ENCODE measurements around the gene IL20RA. TPM values are rescaled to one million over a fixed set of nuclear protein-coding genes. Genes with fewer than 3 reads are reported as not detected.

IL20RA gene, protein sequence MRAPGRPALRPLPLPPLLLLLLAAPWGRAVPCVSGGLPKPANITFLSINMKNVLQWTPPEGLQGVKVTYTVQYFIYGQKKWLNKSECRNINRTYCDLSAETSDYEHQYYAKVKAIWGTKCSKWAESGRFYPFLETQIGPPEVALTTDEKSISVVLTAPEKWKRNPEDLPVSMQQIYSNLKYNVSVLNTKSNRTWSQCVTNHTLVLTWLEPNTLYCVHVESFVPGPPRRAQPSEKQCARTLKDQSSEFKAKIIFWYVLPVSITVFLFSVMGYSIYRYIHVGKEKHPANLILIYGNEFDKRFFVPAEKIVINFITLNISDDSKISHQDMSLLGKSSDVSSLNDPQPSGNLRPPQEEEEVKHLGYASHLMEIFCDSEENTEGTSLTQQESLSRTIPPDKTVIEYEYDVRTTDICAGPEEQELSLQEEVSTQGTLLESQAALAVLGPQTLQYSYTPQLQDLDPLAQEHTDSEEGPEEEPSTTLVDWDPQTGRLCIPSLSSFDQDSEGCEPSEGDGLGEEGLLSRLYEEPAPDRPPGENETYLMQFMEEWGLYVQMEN
- total RNA-seq (not detected), polyA plus RNA-seq (not detected)

DNA sequence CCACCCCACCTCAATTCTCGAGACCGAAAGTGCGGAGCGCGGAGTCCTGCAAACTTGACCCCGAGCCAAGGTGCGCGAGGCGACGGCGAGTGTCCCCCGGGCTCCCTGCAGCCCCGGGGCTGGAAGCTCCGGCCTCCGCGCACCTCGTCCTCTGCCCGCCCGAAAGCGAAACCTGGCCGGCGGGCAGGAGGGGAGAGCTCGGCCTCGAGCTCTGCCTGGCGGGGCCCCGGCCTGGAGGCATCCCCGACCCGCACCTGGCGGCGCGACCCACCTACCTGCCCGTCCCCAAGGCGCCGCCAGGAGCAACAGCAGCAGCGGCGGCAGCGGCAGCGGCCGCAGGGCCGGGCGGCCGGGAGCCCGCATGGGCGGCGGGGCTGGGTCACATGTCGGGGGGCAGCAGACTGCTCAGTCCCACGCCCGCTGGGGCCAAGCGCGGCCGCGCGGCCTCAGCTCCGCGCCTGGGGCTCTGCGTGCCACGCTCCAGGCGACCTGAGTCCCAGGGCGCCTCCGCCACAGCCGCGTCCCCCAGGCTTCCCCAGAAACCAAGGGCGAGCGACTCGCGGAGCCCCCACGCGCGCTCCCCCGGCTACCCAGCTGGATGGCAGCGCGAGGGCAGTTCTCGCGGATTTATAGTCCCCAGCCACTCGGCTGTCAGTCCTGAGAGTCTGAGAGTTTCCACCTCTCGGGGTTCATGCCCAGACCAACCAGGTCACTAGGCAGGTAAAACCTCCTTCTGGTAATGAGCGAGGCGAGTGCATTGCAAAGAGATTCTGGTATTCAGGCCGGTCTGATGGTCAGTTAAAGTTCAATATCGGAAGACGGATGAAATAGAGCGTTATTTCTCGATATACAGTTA lies at the start of gene IL20RA:
TSS of gene IL20RA (minus strand) at position 600 of the 856 bp plus-strand sequence. CDS start at position 363, 237 bp downstream.
- no peaks in the 10 kb centered on the region for H3K36me3 Mint-ChIP-seq
- H3K27ac Mint-ChIP-seq, result no peak within 1 kb of the TSS
- H3K27ac ChIP-seq (ENCODE audit: insufficient read depth, low read length, poor library complexity, severe bottlenecking), result no peak within 1 kb of the TSS
- ATAC-seq (ENCODE audit: low read depth in 2 of 2) (no peak), DNase-seq (peak in 1 of 3 donors; percentile 16)
- H3K27me3 Mint-ChIP-seq, result peaks cover 90% of the 10 kb centered on the region
- peaks cover 13% of the 10 kb centered on the region for H3K4me1 ChIP-seq (ENCODE audit: control insufficient read depth, insufficient read depth, low read length, poor library complexity, severe bottlenecking)
- peak within 1 kb of the TSS; percentile 59 for H3K4me3 ChIP-seq (ENCODE audit: low read depth, low read length)
- peaks cover 0 to 3% (median 0%) of the 10 kb centered on the region in 7 donors for H3K9me3 Mint-ChIP-seq
- H3K4me1 Mint-ChIP-seq, result peaks cover 0 to 11% (median 5%) of the 10 kb centered on the region in 4 donors
- peaks cover 46% of the 10 kb centered on the region for H3K27me3 ChIP-seq (ENCODE audit: control insufficient read depth, insufficient read depth, low read length)
- no peaks in the 10 kb centered on the region for H3K9me3 ChIP-seq (ENCODE audit: control insufficient read depth in 2 of 2, low read length in 2 of 2)
- H3K4me3 Mint-ChIP-seq, result peak within 1 kb of the TSS; percentile 77 to 87 (median 82)
- no peaks in the 10 kb centered on the region for H3K36me3 ChIP-seq (ENCODE audit: control insufficient read depth, insufficient read depth, low read length)

DNA sequence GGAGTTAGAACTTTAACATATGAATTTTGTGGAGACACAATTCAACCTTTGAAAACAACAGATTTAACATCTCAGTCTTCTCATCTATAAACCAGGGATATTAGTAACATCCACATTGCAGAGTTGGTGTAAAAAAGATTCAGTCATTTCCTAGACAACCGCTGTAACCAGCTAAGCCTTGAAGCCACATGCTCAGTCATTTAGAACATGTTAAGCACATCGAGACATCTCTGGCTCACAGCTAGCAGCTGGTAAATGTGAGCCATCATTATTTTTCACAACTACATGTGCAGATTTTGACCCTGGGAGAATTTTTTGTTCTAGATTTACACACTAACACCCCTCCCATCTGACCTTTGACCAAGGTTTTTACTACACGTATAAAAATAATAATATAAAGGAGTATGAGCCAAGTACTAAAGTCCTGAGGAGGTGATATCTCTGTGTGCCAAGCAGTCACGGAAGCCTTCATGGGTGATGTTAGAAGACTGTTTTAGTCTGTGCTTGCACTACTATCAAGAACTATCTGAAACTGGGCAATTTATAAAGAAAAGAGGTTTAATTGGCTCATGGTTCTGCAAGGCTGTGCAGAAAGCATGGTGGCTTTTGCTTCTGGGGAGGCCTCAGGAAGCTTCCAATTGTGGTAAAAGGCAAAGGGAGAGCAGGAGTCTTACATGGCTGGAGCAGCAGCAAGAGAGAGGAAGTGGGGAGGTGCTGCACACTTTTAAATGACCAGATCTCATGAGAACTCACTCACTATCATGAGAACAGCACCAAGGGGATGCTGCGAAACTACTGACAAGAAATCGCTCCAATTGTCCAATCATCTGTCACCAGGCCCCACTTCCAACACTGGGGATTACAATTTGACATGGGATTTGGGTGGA lies 48.7 kb upstream of the IL20RA start:
- Mint-ChIP-seq H3K27ac (no peak overlapping the region), H3K4me3 (no peak overlapping the region), H3K36me3 (no peaks in the 10 kb centered on the region), H3K4me1 (no peaks in the 10 kb centered on the region), H3K27me3 (no peaks in the 10 kb centered on the region), H3K9me3 (no peaks in the 10 kb centered on the region)
- H3K27me3 ChIP-seq (ENCODE audit: control insufficient read depth, insufficient read depth, low read length), result peaks cover 2% of the 10 kb centered on the region
- H3K36me3 ChIP-seq (ENCODE audit: control insufficient read depth, insufficient read depth, low read length), result no peaks in the 10 kb centered on the region
- no peak for DNase-seq
- H3K4me1 ChIP-seq (ENCODE audit: control insufficient read depth, insufficient read depth, low read length, poor library complexity, severe bottlenecking), result no peaks in the 10 kb centered on the region
- H3K4me3 ChIP-seq (ENCODE audit: low read depth, low read length), result no peak overlapping the region
- H3K9me3 ChIP-seq (ENCODE audit: control insufficient read depth in 2 of 2, low read length in 2 of 2), result no peaks in the 10 kb centered on the region
- no peak for ATAC-seq (ENCODE audit: low read depth in 2 of 2)
- no peak overlapping the region for H3K27ac ChIP-seq (ENCODE audit: insufficient read depth, low read length, poor library complexity, severe bottlenecking)

DNA sequence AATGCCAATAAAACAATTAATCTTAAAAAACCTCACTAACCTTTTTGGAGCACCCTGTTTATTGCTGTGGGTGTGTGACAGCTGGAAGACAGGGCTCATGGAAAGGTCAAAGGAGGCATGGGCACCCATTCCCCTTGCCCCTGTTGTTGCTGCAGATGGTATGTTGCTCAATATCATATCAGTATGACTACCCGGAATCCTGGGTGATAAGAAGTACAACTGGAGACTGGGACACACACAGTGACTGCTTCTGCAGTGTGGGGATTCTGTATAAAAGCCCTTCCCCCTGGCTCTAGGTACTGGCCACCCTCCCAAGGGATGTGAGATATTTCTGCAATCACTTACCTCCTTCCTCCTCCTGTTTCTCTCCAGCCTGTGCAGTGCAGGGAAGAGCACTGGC lies 47.3 kb upstream of the IL20RA start:
- ATAC-seq (ENCODE audit: low read depth in 2 of 2) (no peak), DNase-seq (no peak)
- Mint-ChIP-seq H3K9me3 (no peaks in the 10 kb centered on the region), H3K27ac (no peak overlapping the region), H3K4me1 (no peaks in the 10 kb centered on the region), H3K36me3 (no peaks in the 10 kb centered on the region), H3K27me3 (no peaks in the 10 kb centered on the region), H3K4me3 (no peak overlapping the region)
- Histone ChIP-seq H3K27ac (ENCODE audit: insufficient read depth, low read length, poor library complexity, severe bottlenecking) (no peak overlapping the region), H3K27me3 (ENCODE audit: control insufficient read depth, insufficient read depth, low read length) (peaks cover 6% of the 10 kb centered on the region), H3K9me3 (ENCODE audit: control insufficient read depth in 2 of 2, low read length in 2 of 2) (no peaks in the 10 kb centered on the region), H3K4me3 (ENCODE audit: low read depth, low read length) (no peak overlapping the region), H3K4me1 (ENCODE audit: control insufficient read depth, insufficient read depth, low read length, poor library complexity, severe bottlenecking) (no peaks in the 10 kb centered on the region), H3K36me3 (ENCODE audit: control insufficient read depth, insufficient read depth, low read length) (no peaks in the 10 kb centered on the region)

DNA sequence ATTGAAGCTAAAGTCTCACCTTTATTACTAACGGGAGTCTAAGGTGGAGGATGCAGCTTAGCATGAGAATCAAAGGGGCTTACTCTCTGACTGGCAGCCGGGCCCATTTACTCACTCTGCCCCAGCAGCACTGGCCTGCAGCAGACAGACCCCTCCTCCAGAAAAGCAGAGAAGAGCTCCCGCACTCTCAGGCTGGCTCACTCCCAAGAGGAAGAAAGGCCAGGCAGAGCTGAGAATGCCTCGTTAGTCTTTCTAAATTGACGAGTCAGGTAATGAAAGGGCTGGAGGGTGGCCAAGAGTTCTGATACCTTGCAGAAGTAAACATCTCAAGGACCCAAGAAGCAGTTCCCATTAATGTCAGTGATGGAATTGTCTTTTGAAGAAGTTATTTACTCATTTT lies 44.5 kb upstream of the IL20RA start:
- Histone ChIP-seq H3K4me1 (ENCODE audit: control insufficient read depth, insufficient read depth, low read length, poor library complexity, severe bottlenecking) (no peaks in the 10 kb centered on the region), H3K36me3 (ENCODE audit: control insufficient read depth, insufficient read depth, low read length) (no peaks in the 10 kb centered on the region), H3K27ac (ENCODE audit: insufficient read depth, low read length, poor library complexity, severe bottlenecking) (no peak overlapping the region), H3K27me3 (ENCODE audit: control insufficient read depth, insufficient read depth, low read length) (peaks cover 14% of the 10 kb centered on the region), H3K4me3 (ENCODE audit: low read depth, low read length) (no peak overlapping the region), H3K9me3 (ENCODE audit: control insufficient read depth in 2 of 2, low read length in 2 of 2) (no peaks in the 10 kb centered on the region)
- H3K27me3 Mint-ChIP-seq, result peaks cover 8% of the 10 kb centered on the region
- H3K36me3 Mint-ChIP-seq, result no peaks in the 10 kb centered on the region
- ATAC-seq (ENCODE audit: low read depth in 2 of 2), result no peak
- H3K4me3 Mint-ChIP-seq, result no peak overlapping the region
- H3K27ac Mint-ChIP-seq, result no peak overlapping the region
- H3K9me3 Mint-ChIP-seq, result no peaks in the 10 kb centered on the region
- DNase-seq, result no peak
- no peaks in the 10 kb centered on the region for H3K4me1 Mint-ChIP-seq

DNA sequence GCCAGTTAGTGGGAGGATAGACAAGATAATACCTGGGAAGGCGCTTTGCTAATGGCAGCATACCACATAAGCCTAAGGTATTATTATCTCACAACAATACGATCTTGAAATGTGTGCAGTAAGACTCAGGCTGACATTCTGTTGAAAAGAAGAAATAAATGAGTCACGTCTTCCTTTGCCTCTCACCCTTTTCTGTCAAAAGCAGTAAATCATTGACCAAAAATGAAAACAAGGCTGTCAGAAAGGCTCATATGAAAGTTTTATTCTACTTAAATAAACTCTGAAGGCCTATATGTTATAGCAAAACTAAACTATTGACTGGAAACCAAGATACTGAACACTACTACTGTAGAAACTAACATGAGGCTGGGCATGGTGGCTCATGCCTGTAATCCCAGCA lies 43.1 kb upstream of the IL20RA start:
- no peak for ATAC-seq (ENCODE audit: low read depth in 2 of 2)
- H3K27ac Mint-ChIP-seq, result no peak overlapping the region

DNA sequence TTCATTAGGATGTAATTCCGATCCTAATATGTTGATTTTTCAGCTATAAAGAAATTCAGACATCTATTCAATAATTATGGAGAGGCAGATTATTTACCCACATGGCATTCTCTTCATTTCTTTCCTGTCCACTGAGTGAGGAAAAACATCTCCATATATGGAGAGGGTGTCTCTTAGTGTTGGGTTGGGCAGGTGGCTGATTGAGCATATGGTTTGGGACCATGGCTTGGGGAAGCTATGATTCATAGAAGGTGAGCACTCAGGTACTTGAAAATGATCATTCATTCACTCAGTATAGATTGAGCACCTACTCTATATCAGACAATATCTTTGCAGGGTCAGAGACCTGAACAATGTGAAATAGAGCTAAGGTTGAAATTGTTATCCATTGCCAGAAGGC lies 41.3 kb upstream of the IL20RA start:
- H3K4me1 ChIP-seq (ENCODE audit: control insufficient read depth, insufficient read depth, low read length, poor library complexity, severe bottlenecking), result no peaks in the 10 kb centered on the region
- H3K27ac Mint-ChIP-seq, result no peak overlapping the region
- no peaks in the 10 kb centered on the region for H3K9me3 ChIP-seq (ENCODE audit: control insufficient read depth in 2 of 2, low read length in 2 of 2)
- H3K9me3 Mint-ChIP-seq, result no peaks in the 10 kb centered on the region
- ATAC-seq (ENCODE audit: low read depth in 2 of 2) (no peak), DNase-seq (no peak)
- no peak overlapping the region for H3K27ac ChIP-seq (ENCODE audit: insufficient read depth, low read length, poor library complexity, severe bottlenecking)
- no peak overlapping the region for H3K4me3 Mint-ChIP-seq
- no peaks in the 10 kb centered on the region for H3K4me1 Mint-ChIP-seq
- H3K4me3 ChIP-seq (ENCODE audit: low read depth, low read length), result no peak overlapping the region
- no peaks in the 10 kb centered on the region for H3K36me3 Mint-ChIP-seq
- peaks cover 8% of the 10 kb centered on the region for H3K27me3 Mint-ChIP-seq
- peaks cover 23% of the 10 kb centered on the region for H3K27me3 ChIP-seq (ENCODE audit: control insufficient read depth, insufficient read depth, low read length)
- no peaks in the 10 kb centered on the region for H3K36me3 ChIP-seq (ENCODE audit: control insufficient read depth, insufficient read depth, low read length)

More for the DNA sequence above, 43.1 kb upstream of the IL20RA start:
- H3K27me3 Mint-ChIP-seq, result peaks cover 8% of the 10 kb centered on the region
- H3K4me3 ChIP-seq (ENCODE audit: low read depth, low read length), result no peak overlapping the region
- H3K4me3 Mint-ChIP-seq, result no peak overlapping the region
- peaks cover 15% of the 10 kb centered on the region for H3K27me3 ChIP-seq (ENCODE audit: control insufficient read depth, insufficient read depth, low read length)
- DNase-seq, result no peak
- H3K9me3 ChIP-seq (ENCODE audit: control insufficient read depth in 2 of 2, low read length in 2 of 2), result no peaks in the 10 kb centered on the region
- H3K27ac ChIP-seq (ENCODE audit: insufficient read depth, low read length, poor library complexity, severe bottlenecking), result no peak overlapping the region
- H3K36me3 Mint-ChIP-seq, result no peaks in the 10 kb centered on the region
- no peaks in the 10 kb centered on the region for H3K36me3 ChIP-seq (ENCODE audit: control insufficient read depth, insufficient read depth, low read length)
- H3K9me3 Mint-ChIP-seq, result no peaks in the 10 kb centered on the region
- no peaks in the 10 kb centered on the region for H3K4me1 ChIP-seq (ENCODE audit: control insufficient read depth, insufficient read depth, low read length, poor library complexity, severe bottlenecking)
- H3K4me1 Mint-ChIP-seq, result no peaks in the 10 kb centered on the region

All from CD4-positive, CD25-positive, alpha-beta regulatory T cell (primary cell).